NOMO-1 (cell line): ENCODE data around the gene UBE4A.

Source experiments
- DNase-seq, 2 experiments: peaks; one replicate each; lab custom pipeline; 2025; ENCODE audit not compliant: unreplicated experiment in 2 of 2; lab: John Stamatoyannopoulos, UW

UBE4A gene, protein sequence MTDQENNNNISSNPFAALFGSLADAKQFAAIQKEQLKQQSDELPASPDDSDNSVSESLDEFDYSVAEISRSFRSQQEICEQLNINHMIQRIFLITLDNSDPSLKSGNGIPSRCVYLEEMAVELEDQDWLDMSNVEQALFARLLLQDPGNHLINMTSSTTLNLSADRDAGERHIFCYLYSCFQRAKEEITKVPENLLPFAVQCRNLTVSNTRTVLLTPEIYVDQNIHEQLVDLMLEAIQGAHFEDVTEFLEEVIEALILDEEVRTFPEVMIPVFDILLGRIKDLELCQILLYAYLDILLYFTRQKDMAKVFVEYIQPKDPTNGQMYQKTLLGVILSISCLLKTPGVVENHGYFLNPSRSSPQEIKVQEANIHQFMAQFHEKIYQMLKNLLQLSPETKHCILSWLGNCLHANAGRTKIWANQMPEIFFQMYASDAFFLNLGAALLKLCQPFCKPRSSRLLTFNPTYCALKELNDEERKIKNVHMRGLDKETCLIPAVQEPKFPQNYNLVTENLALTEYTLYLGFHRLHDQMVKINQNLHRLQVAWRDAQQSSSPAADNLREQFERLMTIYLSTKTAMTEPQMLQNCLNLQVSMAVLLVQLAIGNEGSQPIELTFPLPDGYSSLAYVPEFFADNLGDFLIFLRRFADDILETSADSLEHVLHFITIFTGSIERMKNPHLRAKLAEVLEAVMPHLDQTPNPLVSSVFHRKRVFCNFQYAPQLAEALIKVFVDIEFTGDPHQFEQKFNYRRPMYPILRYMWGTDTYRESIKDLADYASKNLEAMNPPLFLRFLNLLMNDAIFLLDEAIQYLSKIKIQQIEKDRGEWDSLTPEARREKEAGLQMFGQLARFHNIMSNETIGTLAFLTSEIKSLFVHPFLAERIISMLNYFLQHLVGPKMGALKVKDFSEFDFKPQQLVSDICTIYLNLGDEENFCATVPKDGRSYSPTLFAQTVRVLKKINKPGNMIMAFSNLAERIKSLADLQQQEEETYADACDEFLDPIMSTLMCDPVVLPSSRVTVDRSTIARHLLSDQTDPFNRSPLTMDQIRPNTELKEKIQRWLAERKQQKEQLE

DNA sequence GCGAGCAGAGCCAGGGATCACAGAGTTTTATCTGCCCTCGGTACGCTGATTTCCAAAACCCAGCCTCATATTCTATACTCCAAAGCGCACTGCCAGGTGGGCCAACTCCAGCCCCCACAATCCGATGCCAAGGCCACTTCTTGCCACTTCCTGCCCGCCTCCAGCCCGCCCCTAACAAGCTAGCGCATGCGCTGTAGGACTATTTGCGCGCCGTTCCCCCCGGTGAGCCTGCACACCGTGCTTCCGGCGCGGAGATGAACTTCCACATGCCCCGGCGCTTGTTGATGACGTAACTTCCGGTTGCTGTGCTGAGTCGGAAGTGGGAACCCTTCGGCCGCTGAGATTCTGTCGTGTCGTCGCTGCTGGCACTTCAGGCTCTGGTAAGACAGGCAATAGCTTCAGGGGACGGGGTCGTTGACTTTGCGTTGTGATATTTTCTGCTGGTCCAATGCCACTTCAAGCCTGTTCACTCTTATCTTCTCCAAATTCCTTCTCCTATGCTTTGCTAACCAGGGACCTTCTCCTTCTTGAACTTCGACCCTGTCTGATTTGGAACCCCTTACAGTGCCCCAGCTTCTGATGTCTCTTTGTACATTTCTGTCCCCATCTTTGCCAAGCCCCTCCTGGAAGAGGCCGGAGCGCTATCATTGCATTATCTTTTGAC is at the start of gene UBE4A:
Gene UBE4A (plus strand): TSS at position 306 of the 664 bp plus-strand sequence. CDS start 5,481 bp downstream, outside the sequence.
- peak; percentile 92 to 93 for DNase-seq

DNA sequence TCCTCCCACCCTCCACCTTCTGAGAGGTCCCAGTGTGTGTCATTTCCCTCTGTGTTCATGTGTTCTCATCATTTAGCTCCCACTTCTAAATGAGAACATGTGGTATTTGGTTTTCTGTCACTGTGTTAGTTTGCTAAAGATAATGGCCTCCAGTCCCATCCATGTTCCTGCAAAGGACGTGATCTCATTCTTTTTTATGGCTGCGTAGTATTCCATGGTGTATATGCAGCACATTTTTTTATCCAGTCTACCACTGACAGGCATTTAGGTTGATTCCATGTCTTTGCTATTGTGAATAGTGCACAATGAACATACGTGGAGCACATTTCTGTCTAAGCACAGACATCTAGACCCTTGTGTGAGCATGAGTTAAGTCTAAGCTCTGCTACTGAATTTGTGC is 49.1 kb upstream of the UBE4A start:
- no peak for DNase-seq

DNA sequence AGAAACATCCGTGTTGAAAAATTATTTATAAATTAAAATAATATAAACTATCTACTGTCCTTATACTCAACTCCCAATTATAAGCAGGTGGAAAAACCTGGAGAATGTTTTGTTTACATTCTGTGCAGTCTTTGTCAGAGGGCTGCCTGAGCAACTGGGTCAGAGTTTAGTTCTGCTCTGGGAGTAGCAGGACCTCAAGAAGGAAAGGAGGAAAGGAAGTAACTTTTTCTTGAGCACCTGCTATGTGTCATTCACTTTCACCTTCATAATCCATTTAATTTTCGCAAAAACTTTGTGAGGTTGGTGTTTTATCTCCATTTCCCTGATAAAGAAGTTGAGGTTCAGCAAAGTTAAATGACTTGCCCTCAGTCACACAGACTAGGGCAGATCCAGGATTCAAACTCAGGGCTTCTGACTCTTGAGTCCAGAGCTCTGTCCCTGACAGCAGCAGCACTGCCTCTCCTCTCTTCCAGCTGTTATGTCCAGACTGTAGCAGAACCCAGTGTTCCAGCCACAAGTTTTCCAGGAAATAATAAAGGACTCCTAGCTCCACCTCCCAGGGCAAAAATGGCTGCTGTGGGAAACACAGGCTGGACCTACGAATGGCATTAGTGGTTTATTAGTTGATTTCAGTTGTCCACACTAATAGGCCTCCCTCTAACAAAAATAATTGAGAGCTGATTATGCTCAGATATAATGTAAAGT is 48.5 kb upstream of the UBE4A start:
- no peak for DNase-seq

DNA sequence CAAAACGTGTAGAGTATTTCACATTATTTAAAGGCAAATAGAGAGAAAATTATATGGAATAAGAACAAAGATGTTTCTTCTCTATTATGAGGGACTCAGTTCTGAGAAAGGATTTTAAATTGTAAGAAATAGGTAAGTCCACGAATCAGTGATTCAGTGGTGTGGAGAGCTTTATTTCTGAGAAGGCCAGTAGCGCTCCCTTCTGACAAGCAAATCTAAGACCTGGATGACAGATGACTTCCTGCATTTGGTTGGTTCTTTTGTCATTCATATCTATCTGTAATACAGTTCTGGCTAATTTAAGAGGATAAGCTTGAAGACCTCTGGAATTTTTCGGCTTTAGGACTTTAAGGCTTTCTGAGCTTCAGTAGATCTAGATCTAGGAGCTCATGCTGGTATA is 47.9 kb upstream of the UBE4A start:
- DNase-seq = no peak

DNA sequence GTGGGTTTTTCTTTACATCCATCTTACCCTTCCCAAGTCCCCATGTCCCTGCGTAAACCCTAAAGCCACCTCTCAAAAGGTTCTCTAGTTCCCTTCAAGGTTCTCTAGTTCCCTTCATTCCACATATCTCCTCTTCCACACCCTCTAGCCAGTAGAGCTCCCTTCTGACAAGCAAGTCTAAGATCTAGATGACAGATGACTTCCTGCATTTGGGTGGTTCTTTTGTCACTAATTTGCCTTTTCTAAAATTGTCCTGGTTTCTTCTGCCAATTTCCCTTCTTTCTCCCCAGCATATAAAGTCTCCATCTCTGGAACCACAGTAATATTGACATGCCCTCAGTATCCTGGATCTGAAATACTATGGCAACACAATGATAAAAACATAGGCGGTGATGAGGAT is 47.1 kb upstream of the UBE4A start:
- DNase-seq = no peak

DNA sequence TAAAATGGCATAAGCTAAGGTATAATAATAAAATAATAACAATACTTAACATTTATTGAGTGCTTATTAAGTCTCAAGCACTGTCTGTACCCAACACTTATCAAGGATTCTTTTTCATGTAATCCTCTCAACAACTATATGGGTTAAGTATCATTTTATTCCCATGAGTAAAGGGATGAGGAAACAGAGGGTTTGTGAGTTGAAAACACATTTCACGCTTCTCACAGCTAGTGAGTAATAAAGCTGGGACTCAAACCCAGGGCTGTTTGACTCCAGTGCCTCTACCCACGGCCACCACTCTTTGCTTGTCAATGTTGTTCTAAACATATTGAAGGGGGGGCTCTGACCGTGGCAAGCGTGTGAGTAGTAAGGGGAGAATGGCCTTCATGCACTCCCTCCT is 46.2 kb upstream of the UBE4A start:
- no peak for DNase-seq

DNA sequence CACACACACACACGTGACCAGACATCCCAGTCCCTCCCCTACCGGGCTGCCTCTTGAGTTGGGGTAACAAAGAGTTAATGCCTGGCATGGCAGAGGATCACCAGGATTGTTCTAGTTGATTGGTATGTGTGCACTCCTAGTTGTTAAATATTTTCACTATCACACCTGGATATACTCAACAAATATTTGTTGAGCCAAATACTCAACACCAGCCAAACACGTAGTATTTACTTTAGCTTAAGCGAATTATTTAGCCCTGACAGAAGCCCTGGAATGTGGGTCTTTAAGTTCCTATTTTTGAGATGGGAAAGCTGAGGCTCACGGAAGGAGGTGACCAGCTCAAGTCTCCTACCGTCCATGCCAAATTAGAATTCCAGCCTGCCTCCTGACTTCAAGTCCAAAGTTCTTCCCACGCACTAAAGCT is 44.4 kb upstream of the UBE4A start:
- no peak for DNase-seq

DNA sequence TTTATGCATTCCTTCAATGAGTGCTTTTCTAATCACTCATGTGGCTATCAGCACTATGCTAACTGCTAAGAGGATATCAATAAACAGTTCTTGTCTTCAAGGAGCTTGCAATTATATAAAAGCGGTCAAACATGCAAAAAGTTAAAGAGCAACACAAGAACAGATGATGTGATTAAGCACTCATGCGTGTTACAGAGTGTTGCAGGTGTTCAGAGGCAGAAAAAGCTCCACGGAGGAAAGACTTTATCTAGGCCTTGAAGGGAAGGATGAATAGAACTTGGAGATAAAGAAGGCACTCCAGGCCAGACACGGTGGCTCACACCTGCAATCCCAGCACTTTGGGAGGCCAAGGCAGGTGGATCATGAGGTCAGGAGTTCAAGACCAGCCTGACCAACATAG is 41.3 kb upstream of the UBE4A start:
- no peak for DNase-seq

DNA sequence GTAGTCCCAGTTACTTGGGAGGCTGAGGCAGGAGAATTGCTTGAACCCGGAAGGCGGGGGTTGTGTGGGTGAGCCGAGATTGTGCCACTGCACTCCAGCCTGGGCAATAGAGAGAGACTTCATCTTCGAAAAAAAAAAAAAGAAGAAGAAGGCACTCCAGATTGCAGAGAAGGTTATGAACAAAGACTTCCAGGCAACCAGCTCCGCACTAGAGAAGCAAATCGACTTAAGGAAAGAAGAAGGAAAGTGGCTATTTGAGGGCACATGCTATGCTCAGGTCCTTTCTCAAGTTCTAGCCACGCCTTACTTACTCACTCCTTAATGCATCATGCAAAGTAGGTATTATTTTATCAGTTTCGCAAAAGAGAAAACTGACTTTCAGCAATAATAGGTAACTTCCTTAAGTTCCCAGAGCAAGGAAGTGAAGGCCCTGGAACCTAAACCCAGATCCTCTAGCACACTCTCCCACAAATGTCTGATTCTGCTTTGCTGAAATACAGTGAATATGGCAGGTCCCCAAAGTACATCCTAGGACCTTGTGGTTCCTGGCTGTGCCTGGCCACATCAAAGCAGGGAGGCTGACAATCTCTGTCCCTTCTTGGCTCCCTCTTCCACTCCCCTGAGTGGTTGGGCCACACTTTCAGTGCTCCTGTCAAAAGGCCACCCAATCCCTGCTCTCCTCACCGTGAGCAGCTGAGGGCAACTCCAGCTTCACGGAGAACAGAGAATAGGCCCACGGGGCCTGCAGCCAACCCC is 40.6 kb upstream of the UBE4A start:
- peak; percentile 16 to 55 for DNase-seq

DNA sequence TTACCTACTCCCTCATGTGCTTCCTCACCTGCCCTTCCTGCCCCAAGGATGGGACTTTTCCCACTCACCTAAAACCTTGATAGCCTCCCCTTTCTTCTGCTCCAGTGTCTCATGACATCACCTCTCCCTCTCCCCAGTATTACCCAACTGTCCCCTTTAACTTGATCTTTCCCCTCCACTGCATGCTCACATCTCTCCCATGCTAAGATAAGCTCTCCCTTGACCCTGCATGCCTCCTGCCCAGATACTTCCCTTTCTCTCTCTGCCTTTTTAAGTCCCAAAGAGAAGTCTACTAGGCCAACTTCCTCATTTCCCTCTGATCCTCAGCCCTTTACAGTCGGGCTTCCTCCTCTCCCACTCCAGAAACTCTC is 40.1 kb upstream of the UBE4A start:
- DNase-seq = peak; percentile 77 to 82

DNA sequence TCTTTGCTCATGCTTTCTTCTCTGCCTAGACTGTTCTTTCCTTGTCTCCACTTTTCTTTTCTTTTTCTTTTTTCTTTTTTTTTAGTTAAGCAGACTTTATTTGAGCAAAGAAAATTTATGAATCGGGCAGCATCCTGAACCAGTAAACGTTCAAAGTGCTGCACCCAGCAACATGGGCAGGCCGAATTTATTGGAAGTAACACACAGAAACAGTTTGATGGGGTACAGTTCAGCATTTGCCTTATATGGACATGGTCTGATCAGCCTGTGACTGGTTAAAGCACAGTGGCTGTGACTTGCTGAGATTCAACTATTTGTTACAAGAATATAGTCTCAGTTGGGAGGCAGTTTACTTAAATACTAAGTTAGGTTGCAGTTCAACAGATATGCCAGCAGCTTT is 38.9 kb upstream of the UBE4A start:
- DNase-seq = no peak

DNA sequence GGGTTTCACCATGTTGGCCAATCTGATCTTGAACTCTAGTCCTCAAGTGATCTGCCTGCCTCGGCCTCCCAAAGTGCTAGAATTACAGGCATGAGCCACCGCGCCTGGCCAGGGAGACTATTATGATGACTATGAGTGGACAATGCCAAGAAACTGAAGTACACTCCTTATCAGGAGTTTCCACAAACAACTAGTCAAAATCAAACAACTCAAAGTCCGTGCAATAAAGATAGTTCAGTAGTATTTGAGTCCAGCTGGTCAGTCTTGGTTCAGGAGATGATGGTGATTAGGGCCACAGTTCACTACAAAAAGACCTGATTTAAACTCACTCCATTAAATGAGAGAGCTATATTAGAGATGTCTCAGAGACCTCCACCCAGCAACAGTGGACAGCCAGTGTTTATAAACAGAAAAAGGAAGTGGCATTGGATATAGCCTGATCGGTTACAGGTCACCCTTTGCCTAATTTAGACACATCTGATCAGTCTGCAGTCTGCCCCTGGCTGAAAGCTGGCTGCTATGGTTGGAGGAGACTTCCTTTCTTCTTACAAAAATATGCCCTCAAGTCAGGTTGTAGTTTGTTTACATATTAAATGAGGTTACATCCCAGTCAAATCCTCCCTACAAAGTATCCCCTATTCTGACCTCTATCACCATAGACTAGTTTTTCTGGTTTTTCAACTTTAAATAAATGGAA is 37.9 kb upstream of the UBE4A start:
- peak; percentile 17 to 53 for DNase-seq

DNA sequence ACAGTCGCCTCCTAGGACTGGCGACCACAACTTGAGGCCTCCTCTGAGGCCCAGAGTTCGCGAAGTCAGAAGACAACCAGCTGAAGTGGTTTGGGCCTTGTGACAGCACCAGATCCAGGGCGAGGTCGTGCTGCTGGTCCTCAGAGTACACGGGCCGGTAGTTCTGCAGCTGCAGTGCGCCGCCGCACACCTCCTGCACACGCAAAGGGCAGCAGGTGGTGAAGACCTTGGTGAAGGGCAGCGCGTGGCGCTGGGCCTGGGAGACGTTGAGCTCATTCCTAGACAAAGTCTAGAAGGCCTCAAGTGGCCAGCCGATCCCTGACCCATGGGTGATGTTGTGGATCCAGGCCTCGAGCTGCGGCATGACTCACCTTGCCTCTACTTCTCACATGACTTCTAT is 36.7 kb upstream of the UBE4A start:
- DNase-seq = no peak

DNA sequence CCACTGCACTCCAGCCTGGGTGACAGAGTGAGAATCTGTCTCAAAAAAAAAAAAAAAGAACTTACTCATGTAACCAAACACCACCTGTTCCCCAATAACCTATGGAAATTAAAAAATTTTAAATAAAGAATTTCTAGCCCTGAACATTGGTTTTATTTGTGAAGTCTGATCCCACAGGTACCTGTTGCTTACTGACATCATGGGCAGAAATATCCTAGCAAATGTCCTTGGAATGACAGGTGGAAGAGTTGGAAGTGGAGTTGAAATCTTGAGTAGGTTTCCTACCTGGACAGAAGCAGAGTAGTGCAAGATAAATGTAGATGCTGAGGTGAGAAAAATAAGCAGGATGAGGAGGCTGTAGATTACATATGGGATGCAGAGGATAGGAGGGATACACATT is 34.1 kb upstream of the UBE4A start:
- no peak for DNase-seq

DNA sequence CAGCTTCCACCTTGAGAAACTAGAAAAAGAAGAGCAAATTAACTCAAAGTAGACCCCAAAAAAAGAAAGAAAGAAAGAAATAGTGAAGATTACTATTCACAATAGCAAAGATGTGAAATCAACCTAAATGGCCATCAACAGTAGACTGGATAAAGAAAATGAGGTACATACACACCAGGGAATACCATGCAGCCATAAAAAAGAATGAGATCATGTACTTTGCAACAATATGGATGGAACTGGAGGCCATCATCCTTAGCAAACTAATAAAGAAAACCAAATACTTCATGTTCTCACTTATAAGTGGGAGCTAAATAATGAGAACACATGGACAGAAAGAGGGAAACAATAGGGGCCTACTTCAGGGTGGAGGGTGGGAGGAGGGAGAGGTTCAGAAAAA is 30.7 kb upstream of the UBE4A start:
- DNase-seq = no peak

DNA sequence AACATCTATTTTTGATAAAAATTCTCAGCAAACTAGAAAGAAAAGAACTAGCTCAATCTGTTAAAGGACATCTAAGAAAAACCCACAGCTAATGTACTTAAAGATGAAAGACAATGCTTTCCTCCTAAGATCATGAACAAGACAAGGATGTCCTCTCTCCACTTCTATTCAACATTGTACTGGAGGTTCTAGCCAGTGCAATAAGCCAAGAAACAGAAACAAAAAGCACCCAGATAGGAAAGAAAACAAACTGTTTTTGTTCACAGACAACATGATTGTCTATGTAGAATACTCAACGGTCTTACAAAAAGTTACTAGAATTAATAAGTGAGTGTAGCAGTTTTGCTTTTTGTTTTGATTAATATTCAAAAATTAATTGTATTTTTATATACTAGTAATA is 24.7 kb upstream of the UBE4A start:
- DNase-seq = no peak

DNA sequence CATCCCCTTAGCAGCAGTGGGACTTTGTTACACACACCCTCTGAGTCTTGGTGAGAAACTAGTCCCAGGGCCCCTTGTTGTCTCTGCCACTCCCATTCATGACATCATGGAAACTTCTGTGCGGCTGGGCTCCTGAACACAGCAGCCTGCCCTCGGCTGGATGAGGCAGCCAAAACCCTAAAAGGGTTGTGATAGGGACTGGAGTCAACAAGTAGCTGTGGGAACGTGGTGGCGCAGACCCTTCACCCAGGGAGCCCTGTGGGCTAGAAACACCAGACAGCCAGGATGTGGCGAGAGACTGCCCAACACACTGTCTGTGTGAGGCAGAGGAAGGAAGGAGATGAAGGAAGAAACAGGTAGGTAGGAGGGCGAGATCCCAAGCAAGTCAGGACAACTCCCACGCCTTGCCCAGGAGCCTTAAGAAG is 20.8 kb upstream of the UBE4A start:
- no peak for DNase-seq

DNA sequence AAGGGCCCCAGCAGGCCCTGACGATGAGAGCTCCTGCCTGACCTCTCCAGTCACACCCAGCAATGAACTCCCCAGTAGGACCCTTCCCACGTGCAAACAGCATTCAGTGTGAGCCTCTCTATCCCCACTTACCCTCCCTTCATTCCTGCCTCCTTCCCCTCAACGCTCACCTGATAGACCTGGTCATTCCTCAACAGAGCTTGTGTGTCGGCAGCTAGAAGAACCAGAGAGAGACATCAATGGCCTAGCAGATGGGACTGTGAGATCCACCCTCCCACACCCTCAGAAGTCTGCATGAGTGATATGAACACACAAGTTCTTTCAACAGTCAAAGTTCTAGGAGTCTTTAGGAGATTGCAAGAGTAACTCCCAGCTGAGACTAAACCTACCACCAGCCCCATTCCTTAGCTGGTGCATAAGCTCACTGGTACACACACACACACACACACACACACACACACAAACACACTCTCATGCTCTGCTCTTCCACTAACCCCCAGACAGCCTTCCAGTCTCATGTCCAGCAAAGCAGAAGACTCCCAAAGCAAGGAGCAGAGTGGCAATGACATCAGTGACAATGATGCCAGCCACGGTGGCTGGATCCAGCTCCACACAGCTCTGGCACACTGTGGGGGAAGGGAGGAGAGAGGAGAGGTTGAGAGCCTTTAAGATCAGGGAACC is 20.0 kb upstream of the UBE4A start:
- DNase-seq = no peak

DNA sequence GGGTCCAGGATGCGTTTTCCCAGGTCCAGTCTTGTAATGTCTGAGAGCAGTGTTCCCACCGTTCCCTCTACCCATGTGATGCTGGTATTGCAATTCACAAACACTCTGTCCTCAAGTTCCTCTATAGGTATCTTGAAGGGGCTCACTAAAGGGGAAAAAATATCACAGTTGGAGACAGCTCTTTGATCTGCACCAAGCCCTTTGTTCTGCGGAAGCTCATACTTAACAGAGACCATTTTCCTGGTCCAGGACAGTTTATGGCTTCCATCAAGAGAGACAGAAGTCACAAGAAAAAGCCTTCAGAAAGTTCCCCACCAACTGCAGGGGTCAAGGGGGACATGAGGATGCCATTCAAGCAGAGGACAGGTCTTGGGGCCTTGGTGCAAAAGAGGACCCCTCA is 19.0 kb upstream of the UBE4A start:
- no peak for DNase-seq
